HG02981 (cell line): ENCODE data around the gene JMJD1C.
"Not testable (repeated sequence)": the region's sequence is repeated elsewhere in the genome, so short reads cannot be mapped to it uniquely, and the experiment has no call there.

Source experiments
- ATAC-seq: cut with Tn5 transposase; IDR thresholded peaks from one replicate; pipeline ENCODE4 v1.9.1; 2021; ENCODE audit warnings: mild to moderate bottlenecking, moderate library complexity; ENCODE audit not compliant: unreplicated experiment

Gene JMJD1C

GRCh38 chr10:63465293-63466143 is at the start of gene JMJD1C:
Gene JMJD1C (minus strand): TSS chr10:63465977. CDS start chr10:63465662, 315 bp downstream.
- ATAC-seq, result peak; percentile 68

GRCh38 chr10:63515002-63515763 is 49.4 kb upstream of the JMJD1C start:
- peak; percentile 50 for ATAC-seq

GRCh38 chr10:63506554-63506953 is 40.8 kb upstream of the JMJD1C start:
- ATAC-seq, result no peak

- no peak for ATAC-seq
These were observed 39.8 kb upstream of the JMJD1C start for GRCh38 chr10:63505562-63505961.

GRCh38 chr10:63504145-63504881 is 38.5 kb upstream of the JMJD1C start:
- ATAC-seq, result no peak

- ATAC-seq, result no peak
These were observed 37.6 kb upstream of the JMJD1C start for GRCh38 chr10:63503395-63503794.

GRCh38 chr10:63502832-63503231 is 37.1 kb upstream of the JMJD1C start:
- no peak for ATAC-seq

GRCh38 chr10:63501954-63502353 is 36.2 kb upstream of the JMJD1C start:
- ATAC-seq, result no peak

- not testable (repeated sequence) for ATAC-seq
These were observed 34.8 kb upstream of the JMJD1C start for GRCh38 chr10:63500551-63500950.

- ATAC-seq, result no peak
These were observed 32.9 kb upstream of the JMJD1C start for GRCh38 chr10:63498665-63499064.

- no peak for ATAC-seq
These were observed 31.5 kb upstream of the JMJD1C start for GRCh38 chr10:63497321-63497720.

- ATAC-seq, result no peak
These were observed 30.8 kb upstream of the JMJD1C start for GRCh38 chr10:63496561-63496960.

GRCh38 chr10:63494951-63495350 is 29.2 kb upstream of the JMJD1C start:
- no peak for ATAC-seq

GRCh38 chr10:63493004-63493403 is 27.2 kb upstream of the JMJD1C start:
- no peak for ATAC-seq

- not testable (repeated sequence) for ATAC-seq
These were observed 26.5 kb upstream of the JMJD1C start for GRCh38 chr10:63492317-63492690.

- ATAC-seq, result no peak
These were observed 26.0 kb upstream of the JMJD1C start for GRCh38 chr10:63491588-63492316.

GRCh38 chr10:63489838-63490237 is 24.1 kb upstream of the JMJD1C start:
- ATAC-seq, result no peak

- ATAC-seq, result no peak
These were observed 22.2 kb upstream of the JMJD1C start for GRCh38 chr10:63487990-63488389.

- no peak for ATAC-seq
These were observed 18.2 kb upstream of the JMJD1C start for GRCh38 chr10:63483983-63484382.

GRCh38 chr10:63481815-63482421 is 16.1 kb upstream of the JMJD1C start:
- no peak for ATAC-seq
